Adrenal gland (tissue), 12 donors: ENCODE data around the gene SGMS1. TPM values are rescaled to one million over a fixed set of nuclear protein-coding genes. Genes with fewer than 3 reads are reported as not detected.
"Not testable (repeated sequence)": the region's sequence is repeated elsewhere in the genome, so short reads cannot be mapped to it uniquely, and the experiment has no call there.

Experiments used
- DNase-seq, 7 donors: peaks; one replicate each; pipeline ENCODE4 v3.0.0-alpha.2; 2019 to 2020
- H3K27ac ChIP-seq, 5 donors: fragments of 200-600 bp; sonication (generic) in 4 of 5; 1 replicate in 3 of 5; 2 replicates in 2 of 5; pipeline versions ENCODE4 v1.5.1 to v1.8.0; 2016 to 2020; ENCODE audit warnings: mild to moderate bottlenecking in 1 of 5
- H3K27me3 ChIP-seq: fragments of 200-600 bp; 2 replicates; pipeline ENCODE4 v1.8.0; 2021
- H3K36me3 ChIP-seq, 2 donors: fragments of 200-600 bp; replicated peaks in 1 of 2; 1 replicate in 1 of 2; 2 replicates in 1 of 2; pipeline versions ENCODE4 v1.5.1 to v1.8.0; 2018 to 2022
- H3K4me1 ChIP-seq, 2 donors: fragments of 200-600 bp; replicated peaks in 1 of 2; 1 replicate in 1 of 2; 2 replicates in 1 of 2; pipeline versions ENCODE4 v1.5.1 to v1.8.0; 2018 to 2021
- H3K4me3 ChIP-seq, 4 donors: fragments of 200-600 bp; sonication (generic) in 3 of 4; one replicate each; pipeline ENCODE4 v1.5.1; 2016 to 2018
- H3K9me3 ChIP-seq, 3 donors: fragments of 200-600 bp; sonication (generic) in 1 of 3; replicated peaks in 1 of 3; 1 replicate in 2 of 3; 2 replicates in 1 of 3; pipeline versions ENCODE4 v1.5.1 to v1.8.0; 2016 to 2021
- CTCF ChIP-seq, 6 experiments: fragments of 450-650 bp in 4 of 6; fragments of 200-600 bp in 2 of 6; sonication (generic) in 1 of 6; IDR thresholded peaks; 1 replicate in 5 of 6; 2 replicates in 1 of 6; pipeline versions ENCODE4 v1.5.1 to v1.8.0; 2016 to 2021; ENCODE audit warnings: antibody characterized with exemption in 6 of 6, mild to moderate bottlenecking in 2 of 6, moderate library complexity in 1 of 6
- POLR2A ChIP-seq, 2 donors: fragments of 450-650 bp; IDR thresholded peaks; one replicate each; pipeline ENCODE4 v1.6.1; 2017; ENCODE audit warnings: antibody characterized with exemption in 2 of 2, mild to moderate bottlenecking in 2 of 2, moderate library complexity in 1 of 2
- WGBS, 4 donors: extraction: QIAGEN DNeasy Blood & Tissue Kit in 2 of 4; methylation state at CpG; one replicate each; pipeline versions ENCODE4 v1.1.5 to v1.1.7; 2013 to 2017; 5-methylcytosine and 5-hydroxymethylcytosine counted together
- intact Hi-C, 2 donors: fragments of 100-400 bp; cut with DNase I; formaldehyde crosslinking; loops; one replicate each; pipeline versions ENCODE4 v1.14.1 to v1.15.0; 2022 to 2023
- polyA plus RNA-seq, 3 donors: library from polyadenylated mRNA; stranded (reverse); fragments of 200-250 nt in 2 of 3; fragments of 350-450 nt in 1 of 3; fragmentation: Illumina TruSeq in 1 of 3; extraction: RNeasy Lipid Tissue Mini Kit (QIAGEN cat#74804) in 1 of 3; gene quantifications; one replicate each; pipeline ENCODE4 v1.2.3, GENCODE V29; 2013 to 2014
- total RNA-seq, 9 donors: library from RNA; depleted of rRNA in 4 of 9; stranded (reverse); fragments of >200 nt in 4 of 9; fragments of 120-200 nt in 1 of 9; fragmentation: NEBNext Ultra II Directional in 1 of 9; extraction: Animal tissue kit (Norgen Biotek cat#: 25700) in 1 of 9; gene quantifications; one replicate each; pipeline versions ENCODE4 v1.1.0 to v1.2.4, GENCODE V29; 2013 to 2023
- donor health status: healthy with polysubstance abuse.
- donor health status: Bipolar disorder and iron deficiency.
- donor health status: DM: yes; HTN: yes; CAD: no.
- donor health status: DM: no; HTN: no; CAD: no.
- donor health status: DM: no; HTN: no; CAD: no.
- donor health status: DM: yes; HTN: yes; CAD: no.

Gene SGMS1
- total and polyA plus RNA-seq, 12 donors: 9.1 to 152 (median 62.2) TPM

GRCh38 chr10:50431133-50431532 lies 192.6 kb downstream of the SGMS1 start:
- H3K9me3 ChIP-seq: no peaks in the 10 kb centered on the region
- H3K27ac ChIP-seq: peak overlapping the region in 4 of 5 donors; percentile 10 to 76 (median 30)
- DNase-seq: no peak
- peak overlapping the region in 1 of 4 donors; percentile 17 for H3K4me3 ChIP-seq
- peaks cover 0 to 19% of the 10 kb centered on the region in 2 donors for H3K4me1 ChIP-seq
- WGBS, 4 donors: 40 to 53% (median 47%) methylated on average over 4 of the region's 4 CpGs
- TF ChIP-seq POLR2A (IDR thresholded peaks at IDR 0.05) (no peak), CTCF (IDR thresholded peaks at IDR 0.05) (no peak)
- no peaks in the 10 kb centered on the region for H3K36me3 ChIP-seq
- intact Hi-C loops: no loop called here
- no peaks in the 10 kb centered on the region for H3K27me3 ChIP-seq

- Histone ChIP-seq H3K9me3 (no peaks in the 10 kb centered on the region), H3K27me3 (no peaks in the 10 kb centered on the region), H3K36me3 (no peaks in the 10 kb centered on the region), H3K4me1 (peaks cover 6 to 27% of the 10 kb centered on the region in 2 donors), H3K27ac (no peak overlapping the region), H3K4me3 (no peak overlapping the region)
- no peak for DNase-seq
- intact Hi-C loops: no loop called here
- TF ChIP-seq POLR2A (IDR thresholded peaks at IDR 0.05): no peak
- TF ChIP-seq CTCF (IDR thresholded peaks at IDR 0.05): no peak
- WGBS, 4 donors: 89 to 100% (median 94%) methylated on average over 1 of the region's 1 CpG
Observed at GRCh38 chr10:50426485-50426884, 197.3 kb downstream of the SGMS1 start.

GRCh38 chr10:50425215-50425614 lies 198.5 kb downstream of the SGMS1 start:
- H3K9me3 ChIP-seq, H3K27ac ChIP-seq, DNase-seq, H3K27me3 ChIP-seq, intact Hi-C loops, H3K36me3 ChIP-seq, H3K4me3 ChIP-seq: not testable (repeated sequence)
- peaks cover 6 to 18% of the 10 kb centered on the region in 2 donors for H3K4me1 ChIP-seq
- WGBS, 4 donors: 92 to 100% (median 96%) methylated on average over 1 of the region's 1 CpG

GRCh38 chr10:50423448-50423847 lies 200.3 kb downstream of the SGMS1 start:
- 87 to 92% (median 91%) methylated on average over 3 of the region's 3 CpGs for WGBS, 4 donors
- no peak for DNase-seq
- TF ChIP-seq POLR2A (IDR thresholded peaks at IDR 0.05) (no peak), CTCF (IDR thresholded peaks at IDR 0.05) (no peak)
- H3K36me3 ChIP-seq: no peaks in the 10 kb centered on the region
- intact Hi-C loops: no loop called here
- no peak overlapping the region for H3K4me3 ChIP-seq
- H3K27me3 ChIP-seq: no peaks in the 10 kb centered on the region
- peaks cover 6 to 31% of the 10 kb centered on the region in 2 donors for H3K4me1 ChIP-seq
- no peak overlapping the region for H3K27ac ChIP-seq
- H3K9me3 ChIP-seq: no peaks in the 10 kb centered on the region

- Histone ChIP-seq H3K27ac (peak overlapping the region in 2 of 5 donors; percentile 18 to 35), H3K36me3 (no peaks in the 10 kb centered on the region), H3K27me3 (no peaks in the 10 kb centered on the region), H3K4me1 (peaks cover 6 to 38% of the 10 kb centered on the region in 2 donors), H3K9me3 (no peaks in the 10 kb centered on the region), H3K4me3 (no peak overlapping the region)
- DNase-seq: peak in 2 of 7 donors; percentile 21 to 22
- intact Hi-C loops: no loop called here
- 58 to 64% (median 62%) methylated on average over 4 of the region's 4 CpGs for WGBS, 4 donors
- TF ChIP-seq CTCF (IDR thresholded peaks at IDR 0.05): no peak
- no peak for TF ChIP-seq POLR2A (IDR thresholded peaks at IDR 0.05)
Observed at GRCh38 chr10:50422259-50422658, 201.5 kb downstream of the SGMS1 start.
